HG03066 (cell line): ENCODE data around the gene GRIK5.

Source experiments
- ATAC-seq: cut with Tn5 transposase; IDR thresholded peaks from one replicate; pipeline ENCODE4 v1.9.1; 2021; ENCODE audit warnings: low read depth; ENCODE audit not compliant: unreplicated experiment

The GRIK5 gene

GRCh38 chr19:41958367-41959055, 111.5 kb downstream of the GRIK5 start:
- no peak for ATAC-seq

- ATAC-seq = no peak
Measured at GRCh38 chr19:41957838-41958366, 112.1 kb downstream of the GRIK5 start.

DNA sequence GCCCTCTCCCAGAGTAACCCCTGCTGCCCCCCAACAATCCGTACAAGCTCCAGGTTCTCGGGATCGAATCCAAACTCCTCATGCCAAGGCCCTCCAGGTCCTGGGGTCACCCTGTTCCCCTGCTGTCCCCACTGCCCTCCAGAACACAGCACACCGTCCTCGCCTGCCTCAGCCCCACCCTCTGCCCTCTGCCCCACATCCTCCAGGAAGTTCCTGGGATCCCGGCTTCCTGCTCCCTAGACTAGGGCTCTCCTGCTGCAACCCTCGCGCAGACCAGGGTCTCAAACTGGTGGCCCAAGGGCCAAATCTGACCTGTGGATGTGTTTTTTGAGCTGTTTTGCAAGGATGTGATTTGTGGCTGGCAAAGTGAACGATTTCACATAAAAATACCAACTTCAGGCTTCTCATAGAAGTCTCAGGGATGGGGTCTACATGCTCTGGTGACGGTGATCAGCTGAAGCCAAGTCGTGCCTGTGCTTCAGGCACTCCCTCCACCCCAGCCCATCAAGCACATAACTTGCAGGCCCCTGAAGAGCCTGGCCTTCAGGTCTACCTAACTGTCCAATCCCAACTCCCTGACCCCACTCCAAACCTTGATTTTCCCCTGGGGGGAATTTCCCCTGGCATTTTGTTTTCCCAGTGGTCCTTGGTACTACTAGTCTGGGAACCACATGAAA, 112.7 kb downstream of the GRIK5 start:
- no peak for ATAC-seq

DNA sequence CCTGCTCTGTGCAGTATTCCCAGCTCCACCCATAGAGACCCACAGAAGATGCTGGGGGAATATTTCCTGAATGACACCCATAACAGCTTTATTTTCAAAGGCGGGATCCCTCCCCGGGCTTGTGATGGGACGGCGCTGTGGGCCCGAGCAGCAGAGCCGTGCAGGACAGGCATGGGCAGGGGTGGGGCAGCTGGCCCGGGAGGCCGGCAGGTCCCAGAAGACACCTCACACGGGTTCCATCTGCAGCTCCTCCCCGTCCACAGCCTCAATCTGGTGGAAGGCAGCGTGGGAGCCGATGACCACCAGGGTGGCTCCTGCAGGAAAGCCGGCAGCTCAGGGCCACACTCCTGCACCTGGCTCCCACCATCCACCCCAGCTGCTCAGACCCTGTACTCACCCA, 113.4 kb downstream of the GRIK5 start:
- ATAC-seq = no peak

GRCh38 chr19:41955521-41955920, 114.5 kb downstream of the GRIK5 start:
- ATAC-seq = no peak

- ATAC-seq = no peak
Measured at GRCh38 chr19:41951686-41952172, 118.3 kb downstream of the GRIK5 start.
